ENCODE data around the gene CAMTA1.

- TF ChIP-seq EZH2 (IDR thresholded peaks at IDR 0.05; ENCODE audit: insufficient read depth, low read length) (no peak), CTCF (IDR thresholded peaks at IDR 0.05; ENCODE audit: insufficient read depth, low read depth, low read length) (no peak)
Observed at GRCh38 chr1:7442036-7442435, 656.8 kb downstream of the CAMTA1 start.

Data from astrocyte (in vitro differentiated cells and primary cell).